RWPE1 (cell line): ENCODE data around the gene PTK7.
A peak's percentile ranks its signal among the peaks of the same experiment; 100 is the strongest.

Experiments
- CTCF ChIA-PET: fragments of 350-600 bp; sonication (Branson Sonifier 250); formaldehyde crosslinking; extraction: SDS; loops from one replicate; lab custom pipeline; 2021; lab: Yijun Ruan, JAX
- POLR2A ChIA-PET: fragments of 400-600 bp; formaldehyde crosslinking; extraction: SDS; loops from one replicate; lab custom pipeline; 2020; ENCODE audit warnings: antibody characterized with exemption; ENCODE audit not compliant: low non-redundant PET; lab: Yijun Ruan, JAX
- DNase-seq: peaks from one replicate; pipeline ENCODE4 v3.0.0; 2012; ENCODE audit warnings: low spot score
- H3K27ac ChIP-seq: fragments of 450-650 bp; 2 replicates; pipeline ENCODE4 v1.5.1; 2017
- CTCF ChIP-seq: fragments of 450-650 bp; conservative IDR thresholded peaks from 2 replicates; pipeline ENCODE4 v1.5.1; 2017; ENCODE audit warnings: low read depth, mild to moderate bottlenecking

The PTK7 gene

GRCh38 chr6:43172104-43173007 lies 96.2 kb downstream of the PTK7 start:
- POLR2A ChIA-PET = no interaction called here
- CTCF ChIA-PET = interaction anchor here (0.6 to 1.0 kb wide), 4 partner anchors 19 to 425 kb away, joined by 3 to 4 read pairs (median 3); partner anchors contain the start of gene DNPH1
- H3K27ac ChIP-seq = peak overlapping the region; percentile 97
- DNase-seq = peak; percentile 48
- no peak for TF ChIP-seq CTCF

- TF ChIP-seq CTCF = no peak
- ChIA-PET CTCF (no interaction called here), POLR2A (no interaction called here)
- peak overlapping the region; percentile 97 for H3K27ac ChIP-seq
- no peak for DNase-seq
Measured at GRCh38 chr6:43173591-43174262, 97.6 kb downstream of the PTK7 start.

- CTCF ChIA-PET = interaction anchor here (1.0 kb wide), 1 partner anchor 31 kb away, joined by 3 read pairs; no protein-coding TSS in a partner anchor
Measured at GRCh38 chr6:43174263-43175112, 98.4 kb downstream of the PTK7 start.

DNA sequence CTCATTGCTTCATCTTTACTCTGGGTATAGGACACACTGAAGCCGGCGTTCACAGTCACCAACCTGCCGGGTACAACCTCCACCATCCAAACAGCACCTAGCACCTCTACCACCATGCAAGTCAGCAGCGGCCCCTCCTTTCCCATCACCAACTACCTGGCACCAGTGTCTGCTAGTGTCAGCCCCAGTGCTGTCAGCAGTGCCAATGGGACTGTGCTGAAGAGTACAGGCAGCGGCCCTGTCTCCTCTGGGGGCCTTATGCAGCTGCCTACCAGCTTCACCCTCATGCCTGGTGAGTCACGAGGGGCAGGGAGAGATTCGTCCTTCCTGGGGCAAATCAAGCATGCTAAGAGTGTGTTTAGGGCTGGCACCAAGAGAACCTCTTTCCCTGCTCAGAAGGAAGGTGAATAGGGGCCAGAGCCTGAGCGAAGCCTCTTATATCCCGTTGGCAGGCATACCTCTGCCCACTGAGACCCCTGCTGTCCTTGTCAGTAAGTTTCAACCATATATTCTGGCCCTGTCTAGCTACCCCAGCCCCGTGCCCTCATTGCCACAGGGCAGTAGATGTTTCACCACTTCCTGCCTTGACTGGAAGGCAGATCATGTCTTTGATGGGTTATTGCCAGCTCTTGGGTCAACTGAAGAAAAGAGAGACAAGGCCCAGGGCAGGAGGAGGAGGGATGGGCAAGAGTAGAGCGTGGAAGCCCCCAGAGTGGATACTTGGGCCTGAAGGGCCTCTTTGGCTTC lies 99.7 kb downstream of the PTK7 start:
- POLR2A ChIA-PET = interaction anchor here (0.6 kb wide), 1 partner anchor 12 kb away, joined by 3 read pairs; no protein-coding TSS in a partner anchor
- no peak for DNase-seq
- CTCF ChIA-PET = interaction anchor here (0.6 to 1.0 kb wide), 2 partner anchors 32 to 183 kb away, joined by 3 to 4 read pairs; no protein-coding TSS in a partner anchor
- H3K27ac ChIP-seq = peak overlapping the region; percentile 28
- no peak for TF ChIP-seq CTCF

More at GRCh38 chr6:43174263-43175112, 98.4 kb downstream of the PTK7 start:
- no peak for TF ChIP-seq CTCF
- POLR2A ChIA-PET = no interaction called here
- DNase-seq = peak; percentile 99
- peak overlapping the region; percentile 97 for H3K27ac ChIP-seq

- H3K27ac ChIP-seq = peak overlapping the region; percentile 28
- TF ChIP-seq CTCF = no peak
- POLR2A ChIA-PET = interaction anchor here (0.6 kb wide), 1 partner anchor 13 kb away, joined by 3 read pairs; no protein-coding TSS in a partner anchor
- CTCF ChIA-PET = interaction anchor here (0.6 kb wide), 1 partner anchor 183 kb away, joined by 4 read pairs; no protein-coding TSS in a partner anchor
- no peak for DNase-seq
Measured at GRCh38 chr6:43176423-43176786, 100.3 kb downstream of the PTK7 start.
